Mammary epithelial cell (primary cell): Measurements from ENCODE around the gene OR10G3.

Experiments
- EZH2 ChIP-seq: IDR thresholded peaks from 2 replicates; pipeline ENCODE4 v1.6.1; 2012; ENCODE audit warnings: low read length, inconsistent platforms, borderline replicate concordance
- TF ChIP-seq, protein P1 (sequence below), 2 donors: IDR thresholded peaks in 1 of 2; conservative IDR thresholded peaks in 1 of 2; 2 replicates each; pipeline ENCODE4 v1.5.1; 2011 to 2012; ENCODE audit warnings: inconsistent platforms in 2 of 2, low read length in 2 of 2, mild to moderate bottlenecking in 2 of 2, control low read depth in 1 of 2, low read depth in 1 of 2; ENCODE audit not compliant: insufficient read depth in 1 of 2; ENCODE audit errors: extremely low read depth in 1 of 2

DNA sequence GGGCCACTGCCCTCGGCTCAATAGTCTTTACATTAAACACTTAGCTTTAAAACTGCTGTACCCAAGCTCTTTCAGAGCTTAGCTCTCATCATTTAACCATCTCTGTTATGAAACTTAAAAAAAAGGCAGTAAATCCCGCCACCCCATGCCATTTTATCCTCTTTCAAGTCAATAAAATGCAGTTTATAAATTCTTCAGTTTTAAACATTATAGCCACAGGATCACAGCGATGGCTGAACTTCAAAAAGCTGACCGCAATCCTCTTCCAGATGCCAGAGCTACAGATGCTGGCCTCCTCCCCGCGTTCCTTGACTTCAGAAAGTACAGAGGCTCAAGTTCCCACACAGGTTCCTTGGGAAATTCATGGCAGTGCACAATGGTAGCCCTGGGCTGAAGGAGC lies 4.2 kb downstream of the OR10G3 start:
- TF ChIP-seq, protein P1, sequence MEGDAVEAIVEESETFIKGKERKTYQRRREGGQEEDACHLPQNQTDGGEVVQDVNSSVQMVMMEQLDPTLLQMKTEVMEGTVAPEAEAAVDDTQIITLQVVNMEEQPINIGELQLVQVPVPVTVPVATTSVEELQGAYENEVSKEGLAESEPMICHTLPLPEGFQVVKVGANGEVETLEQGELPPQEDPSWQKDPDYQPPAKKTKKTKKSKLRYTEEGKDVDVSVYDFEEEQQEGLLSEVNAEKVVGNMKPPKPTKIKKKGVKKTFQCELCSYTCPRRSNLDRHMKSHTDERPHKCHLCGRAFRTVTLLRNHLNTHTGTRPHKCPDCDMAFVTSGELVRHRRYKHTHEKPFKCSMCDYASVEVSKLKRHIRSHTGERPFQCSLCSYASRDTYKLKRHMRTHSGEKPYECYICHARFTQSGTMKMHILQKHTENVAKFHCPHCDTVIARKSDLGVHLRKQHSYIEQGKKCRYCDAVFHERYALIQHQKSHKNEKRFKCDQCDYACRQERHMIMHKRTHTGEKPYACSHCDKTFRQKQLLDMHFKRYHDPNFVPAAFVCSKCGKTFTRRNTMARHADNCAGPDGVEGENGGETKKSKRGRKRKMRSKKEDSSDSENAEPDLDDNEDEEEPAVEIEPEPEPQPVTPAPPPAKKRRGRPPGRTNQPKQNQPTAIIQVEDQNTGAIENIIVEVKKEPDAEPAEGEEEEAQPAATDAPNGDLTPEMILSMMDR (conservative IDR thresholded peaks at IDR 0.05 in 1 of 2, IDR thresholded peaks at IDR 0.05 in 1 of 2; ENCODE audit: extremely low read depth in 1 of 2, insufficient read depth in 1 of 2, low read depth in 1 of 2, low read length in 2 of 2): no peak
- no peak for TF ChIP-seq EZH2
